Gastrocnemius medialis (tissue), 4 donors: Measurements from ENCODE around the gene RHEB. TPM values are rescaled to one million over a fixed set of nuclear protein-coding genes. Genes with fewer than 3 reads are reported as not detected.
A peak's percentile ranks its signal among the peaks of the same experiment; 100 is the strongest.

Experiments used
- ATAC-seq, 2 donors: fragments of 150-250 bp; one replicate each; pipeline ENCODE4 v1.9.1; 2016
- DNase-seq, 2 donors: peaks; one replicate each; pipeline ENCODE4 v3.0.0-alpha.2; 2019
- H3K27ac ChIP-seq, 4 donors: fragments of 200-600 bp; sonication (generic); 1 replicate in 1 of 4; 2 replicates in 3 of 4; pipeline ENCODE4 v1.5.1; 2016 to 2018; ENCODE audit warnings: mild to moderate bottlenecking in 2 of 4, moderate library complexity in 1 of 4
- H3K27me3 ChIP-seq, 3 donors: fragments of 200-600 bp; sonication (generic) in 2 of 3; 1 replicate in 1 of 3; 2 replicates in 2 of 3; pipeline versions ENCODE4 v1.5.1 to v1.6.0; 2016 to 2019; ENCODE audit warnings: mild to moderate bottlenecking in 1 of 3, moderate library complexity in 1 of 3
- H3K36me3 ChIP-seq, 2 donors: fragments of 200-600 bp; sonication (generic) in 1 of 2; one replicate each; pipeline ENCODE4 v1.5.1; 2017 to 2018
- H3K4me1 ChIP-seq, 2 donors: fragments of 200-600 bp; sonication (generic) in 1 of 2; one replicate each; pipeline ENCODE4 v1.5.1; 2016 to 2017; ENCODE audit warnings: mild to moderate bottlenecking in 2 of 2
- H3K4me3 ChIP-seq, 4 donors: fragments of 200-600 bp; sonication (generic) in 3 of 4; 1 replicate in 1 of 4; 2 replicates in 3 of 4; pipeline ENCODE4 v1.5.1; 2016 to 2019; ENCODE audit warnings: mild to moderate bottlenecking in 2 of 4
- H3K9me3 ChIP-seq, 3 donors: fragments of 200-600 bp; sonication (generic) in 2 of 3; 1 replicate in 1 of 3; 2 replicates in 2 of 3; pipeline ENCODE4 v1.5.1; 2016 to 2019
- POLR2A ChIP-seq, 2 donors: fragments of 450-650 bp; IDR thresholded peaks; one replicate each; pipeline ENCODE4 v1.6.1; 2017; ENCODE audit warnings: antibody characterized with exemption in 2 of 2, mild to moderate bottlenecking in 2 of 2, moderate library complexity in 2 of 2
- in situ Hi-C, 4 donors: fragments of 200-750 bp; cut with MboI; loops; one replicate each; pipeline versions ENCODE4 v1.15.0 to v1.8.0; 2017; ENCODE audit warnings: low sequenced_read_pairs in 4 of 4
- intact Hi-C: fragments of 100-400 bp; cut with DNase I; formaldehyde crosslinking; loops from one replicate; pipeline ENCODE4 v1.15.1; 2023; ENCODE audit warnings: low total_unique reads
- total RNA-seq, 4 donors: library from RNA; depleted of rRNA; stranded (reverse); fragments of >200 nt; gene quantifications; one replicate each; pipeline versions ENCODE4 v1.1.0 to v1.2.3, GENCODE V29; 2016
- TF ChIP-seq, protein P1 (sequence below), 5 experiments: fragments of 450-650 bp in 3 of 5; fragments of 200-600 bp in 2 of 5; sonication (generic) in 2 of 5; IDR thresholded peaks in 4 of 5; conservative IDR thresholded peaks in 1 of 5; 1 replicate in 4 of 5; 2 replicates in 1 of 5; pipeline ENCODE4 v1.5.1; 2016 to 2019; ENCODE audit warnings: antibody characterized with exemption in 5 of 5, mild to moderate bottlenecking in 3 of 5, moderate library complexity in 3 of 5

The RHEB gene
- total RNA-seq, 4 donors from 2014 or later, result 93.2 to 159 (median 124) TPM

DNA sequence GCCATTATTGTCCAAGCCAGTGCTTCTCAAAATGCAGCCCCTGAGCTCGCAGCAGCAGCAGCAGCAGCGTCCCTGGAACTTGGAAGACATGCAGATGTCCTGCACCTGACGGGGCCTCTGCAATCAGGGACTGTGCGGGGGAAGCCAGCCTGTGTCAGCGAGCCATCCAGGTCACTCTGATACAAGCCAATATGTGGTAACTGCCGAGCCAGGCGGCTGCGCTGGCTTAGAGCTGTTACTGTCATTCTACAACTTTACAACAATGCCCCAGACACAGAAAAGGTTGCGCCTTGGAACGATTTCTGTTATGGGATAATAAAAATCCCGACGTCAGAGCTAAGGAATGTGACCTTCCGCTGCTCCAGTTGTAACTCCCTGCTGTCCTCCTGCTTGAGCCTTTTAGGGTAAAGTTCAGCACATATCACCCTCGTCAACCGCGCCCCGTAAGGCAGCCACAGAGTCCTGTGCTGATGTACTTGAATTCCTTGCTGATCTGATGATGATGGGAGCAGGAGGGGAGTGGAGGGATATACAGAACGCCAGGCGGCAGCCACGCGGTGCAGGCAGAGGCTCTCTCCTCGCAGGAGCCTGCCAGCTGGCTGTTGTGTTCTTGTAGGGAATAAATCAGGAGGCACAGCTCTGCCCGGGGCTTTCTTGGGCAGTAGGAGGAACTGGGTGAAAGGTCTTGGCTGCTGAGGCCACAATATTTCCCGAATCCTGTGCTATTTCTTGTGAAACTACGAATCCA, 59.8 kb downstream of the RHEB start:
- in situ Hi-C loops, result loop anchor here in 2 of 4 donors (10.0 to 25.0 kb wide), 2 partner anchors 55 to 277 kb away; partner anchors contain the start of gene RHEB (in 1 of the 2)
- Histone ChIP-seq H3K4me1 (peaks cover 23 to 46% of the 10 kb centered on the region in 2 donors), H3K4me3 (peak overlapping the region; percentile 32 to 47 (median 36)), H3K9me3 (peaks cover 0 to 4% (median 0%) of the 10 kb centered on the region in 3 donors), H3K36me3 (peaks cover 0 to 5% of the 10 kb centered on the region in 2 donors), H3K27ac (peak overlapping the region; percentile 91 to 94 (median 92)), H3K27me3 (no peaks in the 10 kb centered on the region)
- DNase-seq (peak; percentile 87 to 91), ATAC-seq (peak; percentile 83 to 84)
- TF ChIP-seq, protein P1, sequence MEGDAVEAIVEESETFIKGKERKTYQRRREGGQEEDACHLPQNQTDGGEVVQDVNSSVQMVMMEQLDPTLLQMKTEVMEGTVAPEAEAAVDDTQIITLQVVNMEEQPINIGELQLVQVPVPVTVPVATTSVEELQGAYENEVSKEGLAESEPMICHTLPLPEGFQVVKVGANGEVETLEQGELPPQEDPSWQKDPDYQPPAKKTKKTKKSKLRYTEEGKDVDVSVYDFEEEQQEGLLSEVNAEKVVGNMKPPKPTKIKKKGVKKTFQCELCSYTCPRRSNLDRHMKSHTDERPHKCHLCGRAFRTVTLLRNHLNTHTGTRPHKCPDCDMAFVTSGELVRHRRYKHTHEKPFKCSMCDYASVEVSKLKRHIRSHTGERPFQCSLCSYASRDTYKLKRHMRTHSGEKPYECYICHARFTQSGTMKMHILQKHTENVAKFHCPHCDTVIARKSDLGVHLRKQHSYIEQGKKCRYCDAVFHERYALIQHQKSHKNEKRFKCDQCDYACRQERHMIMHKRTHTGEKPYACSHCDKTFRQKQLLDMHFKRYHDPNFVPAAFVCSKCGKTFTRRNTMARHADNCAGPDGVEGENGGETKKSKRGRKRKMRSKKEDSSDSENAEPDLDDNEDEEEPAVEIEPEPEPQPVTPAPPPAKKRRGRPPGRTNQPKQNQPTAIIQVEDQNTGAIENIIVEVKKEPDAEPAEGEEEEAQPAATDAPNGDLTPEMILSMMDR (IDR thresholded peaks at IDR 0.05 in 4 of 5, conservative IDR thresholded peaks at IDR 0.05 in 1 of 5), result peak in 2 of 5 experiments; percentile 25 to 45
- peak; percentile 13 to 42 for TF ChIP-seq POLR2A (IDR thresholded peaks at IDR 0.05)
- intact Hi-C loops, result loop anchor here (1.0 to 5.0 kb wide), 6 partner anchors 45 to 295 kb away; no protein-coding TSS in a partner anchor

DNA sequence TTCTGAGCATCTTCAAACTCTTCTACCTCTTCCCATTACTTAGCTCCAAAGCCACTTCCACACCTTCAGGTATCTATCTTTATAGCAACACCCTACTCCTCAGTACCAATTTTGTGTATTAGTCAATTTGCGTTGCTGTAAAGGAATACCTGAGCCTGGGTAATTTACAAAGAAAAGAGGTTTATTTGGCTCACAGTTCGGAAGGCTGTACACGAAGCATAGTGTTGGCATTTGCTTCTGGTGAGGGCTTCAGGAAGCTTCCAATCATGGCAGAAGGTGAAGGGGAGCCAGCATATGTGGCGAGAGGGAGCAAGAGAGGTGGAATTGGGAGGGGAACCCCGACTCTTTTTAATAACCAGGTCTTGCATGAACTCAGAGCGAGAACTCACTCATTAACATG, 62.2 kb downstream of the RHEB start:
- H3K36me3 ChIP-seq, result no peaks in the 10 kb centered on the region
- DNase-seq, result peak in 1 of 2 donors; percentile 4
- H3K9me3 ChIP-seq, result no peaks in the 10 kb centered on the region
- TF ChIP-seq, protein P1 (IDR thresholded peaks at IDR 0.05 in 4 of 5, conservative IDR thresholded peaks at IDR 0.05 in 1 of 5), result no peak
- TF ChIP-seq POLR2A (IDR thresholded peaks at IDR 0.05), result no peak
- H3K27me3 ChIP-seq, result no peaks in the 10 kb centered on the region
- H3K27ac ChIP-seq, result no peak overlapping the region
- intact Hi-C loops, result loop anchor here (5.0 kb wide), 2 partner anchors 175 to 235 kb away; no protein-coding TSS in a partner anchor
- in situ Hi-C loops, result loop anchor here in 1 of 4 donors (25.0 kb wide), 1 partner anchor 280 kb away; no protein-coding TSS in a partner anchor
- H3K4me3 ChIP-seq, result no peak overlapping the region
- H3K4me1 ChIP-seq, result peaks cover 23 to 32% of the 10 kb centered on the region in 2 donors
- ATAC-seq, result no peak

DNA sequence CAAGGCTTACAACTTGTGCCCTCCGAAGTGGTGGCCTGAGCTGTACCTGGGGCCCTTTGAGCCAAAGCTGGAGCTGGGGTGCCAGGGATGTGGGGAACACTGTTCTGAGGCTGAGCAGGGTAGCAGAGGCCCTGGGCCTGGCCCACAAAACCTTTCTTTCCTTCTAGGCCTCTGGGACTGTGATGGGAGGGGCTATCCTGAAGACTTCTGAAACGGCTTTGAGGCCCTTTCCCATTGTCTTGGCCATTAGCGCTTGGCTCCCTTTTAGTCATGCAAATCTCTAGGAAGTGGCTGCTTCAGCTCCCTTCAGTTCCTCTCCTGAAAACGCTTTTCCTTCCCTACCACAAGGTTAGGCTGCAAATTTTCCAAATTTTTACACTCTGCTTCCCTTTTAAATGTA, 62.9 kb downstream of the RHEB start:
- H3K27me3 ChIP-seq, result no peaks in the 10 kb centered on the region
- in situ Hi-C loops, result loop anchor here in 1 of 4 donors (25.0 kb wide), 1 partner anchor 281 kb away; no protein-coding TSS in a partner anchor
- ATAC-seq (no peak), DNase-seq (no peak)
- intact Hi-C loops, result loop anchor here (5.0 kb wide), 2 partner anchors 176 to 236 kb away; no protein-coding TSS in a partner anchor
- TF ChIP-seq, protein P1 (IDR thresholded peaks at IDR 0.05 in 4 of 5, conservative IDR thresholded peaks at IDR 0.05 in 1 of 5), result no peak
- TF ChIP-seq POLR2A (IDR thresholded peaks at IDR 0.05), result no peak
- H3K9me3 ChIP-seq, result no peaks in the 10 kb centered on the region
- peaks cover 23 to 27% of the 10 kb centered on the region in 2 donors for H3K4me1 ChIP-seq
- H3K27ac ChIP-seq, result no peak overlapping the region
- H3K4me3 ChIP-seq, result no peak overlapping the region
- H3K36me3 ChIP-seq, result no peaks in the 10 kb centered on the region

DNA sequence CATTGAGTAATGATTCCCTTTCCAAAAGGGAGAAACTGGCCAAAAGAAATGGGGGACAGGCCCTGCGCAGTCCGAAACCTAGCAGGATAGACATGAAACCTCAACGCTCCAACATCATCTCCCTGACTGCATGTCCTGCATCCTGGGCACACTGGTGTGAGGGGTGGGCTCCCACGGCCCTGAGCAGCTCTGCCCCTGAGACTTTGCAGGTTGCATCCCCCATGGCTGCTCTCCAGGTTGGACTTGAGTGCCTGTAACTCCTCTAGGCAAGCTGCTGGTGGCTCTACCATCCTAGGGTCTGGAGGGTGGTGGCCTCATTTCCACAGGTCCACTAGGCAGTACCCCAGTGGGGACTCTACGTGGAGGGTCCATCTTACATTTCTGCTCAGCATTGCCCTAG, 63.4 kb downstream of the RHEB start:
- intact Hi-C loops (loop anchor here (5.0 kb wide), 2 partner anchors 176 to 236 kb away; no protein-coding TSS in a partner anchor), in situ Hi-C loops (loop anchor here in 1 of 4 donors (25.0 kb wide), 1 partner anchor 281 kb away; no protein-coding TSS in a partner anchor)
- no peak overlapping the region for H3K4me3 ChIP-seq
- no peak overlapping the region for H3K27ac ChIP-seq
- TF ChIP-seq, protein P1 (IDR thresholded peaks at IDR 0.05 in 4 of 5, conservative IDR thresholded peaks at IDR 0.05 in 1 of 5), result no peak
- no peak for TF ChIP-seq POLR2A (IDR thresholded peaks at IDR 0.05)
- no peaks in the 10 kb centered on the region for H3K9me3 ChIP-seq
- peaks cover 22% of the 10 kb centered on the region in 2 donors for H3K4me1 ChIP-seq
- ATAC-seq, result no peak
- no peak for DNase-seq
- no peaks in the 10 kb centered on the region for H3K36me3 ChIP-seq
- no peaks in the 10 kb centered on the region for H3K27me3 ChIP-seq
